ENCODE results near the gene THUMPD1.
"Not testable (repeated sequence)": the region's sequence is repeated elsewhere in the genome, so short reads cannot be mapped to it uniquely, and the experiment has no call there.

Gene THUMPD1

GRCh38 chr16:20765732-20766131 is 24.1 kb upstream of the THUMPD1 start:
- Mint-ChIP-seq H3K27ac (no peak overlapping the region), H3K9me3 (peaks cover 31% of the 10 kb centered on the region), H3K36me3 (ENCODE audit: low read depth) (peaks cover 12% of the 10 kb centered on the region), H3K27me3 (ENCODE audit: low read depth, poor library complexity) (peaks cover 3% of the 10 kb centered on the region), H3K4me3 (no peak overlapping the region), H3K4me1 (peaks cover 22% of the 10 kb centered on the region)
- TF ChIP-seq, protein P1, sequence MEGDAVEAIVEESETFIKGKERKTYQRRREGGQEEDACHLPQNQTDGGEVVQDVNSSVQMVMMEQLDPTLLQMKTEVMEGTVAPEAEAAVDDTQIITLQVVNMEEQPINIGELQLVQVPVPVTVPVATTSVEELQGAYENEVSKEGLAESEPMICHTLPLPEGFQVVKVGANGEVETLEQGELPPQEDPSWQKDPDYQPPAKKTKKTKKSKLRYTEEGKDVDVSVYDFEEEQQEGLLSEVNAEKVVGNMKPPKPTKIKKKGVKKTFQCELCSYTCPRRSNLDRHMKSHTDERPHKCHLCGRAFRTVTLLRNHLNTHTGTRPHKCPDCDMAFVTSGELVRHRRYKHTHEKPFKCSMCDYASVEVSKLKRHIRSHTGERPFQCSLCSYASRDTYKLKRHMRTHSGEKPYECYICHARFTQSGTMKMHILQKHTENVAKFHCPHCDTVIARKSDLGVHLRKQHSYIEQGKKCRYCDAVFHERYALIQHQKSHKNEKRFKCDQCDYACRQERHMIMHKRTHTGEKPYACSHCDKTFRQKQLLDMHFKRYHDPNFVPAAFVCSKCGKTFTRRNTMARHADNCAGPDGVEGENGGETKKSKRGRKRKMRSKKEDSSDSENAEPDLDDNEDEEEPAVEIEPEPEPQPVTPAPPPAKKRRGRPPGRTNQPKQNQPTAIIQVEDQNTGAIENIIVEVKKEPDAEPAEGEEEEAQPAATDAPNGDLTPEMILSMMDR (IDR thresholded peaks at IDR 0.05) = no peak
- no peak for DNase-seq

DNA sequence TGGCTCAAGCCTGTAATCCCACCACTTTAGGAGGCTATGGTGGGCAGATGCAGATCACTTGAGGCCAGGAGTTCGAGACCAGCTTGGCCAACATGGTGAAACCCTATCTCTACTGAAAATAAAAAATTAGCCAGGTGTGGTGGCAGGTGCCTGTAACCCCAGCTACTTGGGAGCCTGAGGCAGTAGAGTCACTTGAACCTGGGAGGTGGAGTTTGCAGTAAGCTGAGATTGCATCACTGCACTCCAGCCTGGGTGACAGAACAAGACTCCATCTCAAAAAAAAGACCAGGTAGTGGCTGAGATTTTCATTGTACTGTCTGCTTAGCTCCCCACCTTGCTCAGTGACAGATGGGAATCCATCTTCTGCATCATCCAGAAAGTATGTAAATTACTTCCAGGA is 22.8 kb upstream of the THUMPD1 start:
- H3K36me3 Mint-ChIP-seq (ENCODE audit: low read depth) = peaks cover 12% of the 10 kb centered on the region
- H3K9me3 Mint-ChIP-seq = peaks cover 33% of the 10 kb centered on the region
- H3K4me3 Mint-ChIP-seq; H3K27me3 Mint-ChIP-seq (ENCODE audit: low read depth, poor library complexity); DNase-seq; H3K27ac Mint-ChIP-seq: not testable (repeated sequence)
- peaks cover 28% of the 10 kb centered on the region for H3K4me1 Mint-ChIP-seq

DNA sequence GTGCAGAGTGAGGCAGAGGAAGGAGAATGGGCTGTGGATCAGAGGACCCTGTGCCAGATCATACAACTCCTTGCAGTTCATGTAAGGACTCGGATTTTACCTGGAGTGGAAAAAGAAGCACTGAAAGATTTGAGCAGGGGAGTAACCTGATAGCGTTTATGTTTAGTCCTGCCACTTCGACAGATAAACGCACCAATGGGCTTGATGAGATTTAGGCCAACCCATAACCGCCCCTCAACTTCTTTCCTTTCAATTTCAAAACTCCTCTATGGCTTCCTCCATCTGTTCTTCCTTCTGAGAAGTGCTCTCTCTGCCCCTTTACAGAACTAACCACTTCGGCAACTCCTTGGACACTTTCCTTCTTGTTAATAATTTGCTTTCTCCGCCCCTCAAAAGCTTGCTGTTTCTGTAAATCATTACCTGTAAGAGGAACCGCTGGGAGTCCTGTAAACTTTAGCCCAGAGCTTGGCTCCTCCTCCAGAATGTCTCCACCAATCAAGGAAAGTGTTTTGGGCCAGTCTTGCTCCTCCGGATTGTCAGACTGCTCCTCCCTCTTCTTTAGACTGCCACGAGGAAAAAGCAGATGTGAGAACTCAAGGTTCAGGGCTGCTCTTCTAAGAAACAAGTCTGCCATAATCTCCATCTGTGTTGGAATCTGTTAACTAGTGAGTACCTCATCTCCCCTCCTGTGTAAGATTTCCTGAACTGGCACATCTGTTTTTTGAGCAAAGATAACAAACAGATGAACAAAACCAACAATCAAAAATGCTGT is 22.0 kb upstream of the THUMPD1 start, which contains the start of gene ACSM3:
ACSM3 (plus strand) TSS at position 554 of the 772 bp plus-strand sequence. CDS start 6,021 bp downstream, outside the sequence.
- TF ChIP-seq, protein P1 (IDR thresholded peaks at IDR 0.05) = no peak
- peaks cover 37% of the 10 kb centered on the region for H3K9me3 Mint-ChIP-seq
- H3K36me3 Mint-ChIP-seq (ENCODE audit: low read depth) = peaks cover 12% of the 10 kb centered on the region
- H3K4me3 Mint-ChIP-seq = peak within 1 kb of the TSS; percentile 68
- H3K27me3 Mint-ChIP-seq (ENCODE audit: low read depth, poor library complexity) = peaks cover 6% of the 10 kb centered on the region
- DNase-seq = peak; percentile 29
- H3K4me1 Mint-ChIP-seq = peaks cover 28% of the 10 kb centered on the region
- H3K27ac Mint-ChIP-seq = peak within 1 kb of the TSS; percentile 43

DNA sequence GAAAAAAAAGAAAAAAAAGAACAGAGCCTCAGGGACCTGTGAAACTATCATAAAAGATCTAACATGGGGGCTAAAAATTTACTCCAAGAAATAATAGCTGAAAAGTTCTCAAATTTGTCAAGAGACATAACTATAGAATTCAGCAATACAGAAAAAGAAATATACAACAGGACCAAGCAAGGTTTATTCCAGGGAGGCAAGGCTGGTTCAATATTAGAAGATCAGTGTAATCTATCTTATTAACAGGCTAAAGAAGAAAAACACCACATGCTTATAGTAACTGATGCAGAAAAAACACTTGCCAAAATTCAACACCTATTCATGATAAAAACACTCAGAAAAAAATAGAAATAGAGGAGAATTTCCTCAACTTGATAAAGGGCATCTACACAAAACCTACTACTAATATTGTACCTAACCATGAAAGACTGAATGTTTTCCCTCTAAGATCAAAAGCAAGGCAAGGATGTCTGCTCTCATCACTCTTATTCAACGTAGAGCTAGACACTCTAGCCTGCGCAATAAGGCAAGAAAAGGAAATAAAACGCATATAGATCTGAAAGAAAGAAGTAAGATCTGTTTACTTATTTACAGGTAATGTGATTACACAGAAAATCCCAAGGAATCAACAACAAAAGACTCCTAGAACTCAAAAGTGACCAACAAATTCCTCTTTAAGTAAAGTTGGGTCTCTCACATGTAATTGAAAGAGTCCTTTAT is 20.9 kb upstream of the THUMPD1 start:
- TF ChIP-seq, protein P1 (IDR thresholded peaks at IDR 0.05) = no peak
- no peak for DNase-seq
- Mint-ChIP-seq H3K27me3 (ENCODE audit: low read depth, poor library complexity) (peaks cover 6% of the 10 kb centered on the region), H3K27ac (no peak overlapping the region), H3K4me1 (peaks cover 28% of the 10 kb centered on the region), H3K36me3 (ENCODE audit: low read depth) (peaks cover 12% of the 10 kb centered on the region), H3K4me3 (no peak overlapping the region), H3K9me3 (peaks cover 40% of the 10 kb centered on the region)

DNA sequence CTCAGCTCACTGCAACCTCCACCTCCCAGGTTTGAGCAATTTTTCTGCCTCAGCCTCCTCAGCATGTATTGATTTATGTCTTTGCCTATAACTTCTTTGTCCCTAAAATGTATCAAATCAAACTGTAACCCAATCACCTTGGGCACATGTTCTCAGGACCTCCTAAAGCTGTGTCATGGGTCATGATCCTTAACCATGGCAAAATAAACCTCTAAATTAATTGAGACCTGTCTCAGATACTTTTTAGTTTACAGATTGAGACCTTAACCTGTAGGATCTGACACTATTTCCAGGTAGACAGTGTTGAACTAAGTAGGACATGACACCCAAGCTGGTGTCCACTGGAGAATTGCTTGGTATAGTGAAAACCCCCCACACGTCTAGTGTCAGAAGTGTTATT is 19.6 kb upstream of the THUMPD1 start:
- Mint-ChIP-seq H3K27me3 (ENCODE audit: low read depth, poor library complexity) (peaks cover 6% of the 10 kb centered on the region), H3K4me3 (no peak overlapping the region), H3K36me3 (ENCODE audit: low read depth) (peaks cover 12% of the 10 kb centered on the region), H3K27ac (peak overlapping the region; percentile 9), H3K4me1 (peaks cover 28% of the 10 kb centered on the region), H3K9me3 (peaks cover 40% of the 10 kb centered on the region)
- TF ChIP-seq, protein P1 (IDR thresholded peaks at IDR 0.05) = no peak
- no peak for DNase-seq

GRCh38 chr16:20760346-20760745 is 18.7 kb upstream of the THUMPD1 start:
- H3K4me3 Mint-ChIP-seq = no peak overlapping the region
- peaks cover 12% of the 10 kb centered on the region for H3K36me3 Mint-ChIP-seq (ENCODE audit: low read depth)
- peaks cover 6% of the 10 kb centered on the region for H3K27me3 Mint-ChIP-seq (ENCODE audit: low read depth, poor library complexity)
- peak overlapping the region; percentile 44 for H3K27ac Mint-ChIP-seq
- H3K9me3 Mint-ChIP-seq = peaks cover 40% of the 10 kb centered on the region
- H3K4me1 Mint-ChIP-seq = peaks cover 28% of the 10 kb centered on the region
- DNase-seq = no peak
- TF ChIP-seq, protein P1 (IDR thresholded peaks at IDR 0.05) = no peak

- DNase-seq; H3K27ac Mint-ChIP-seq; H3K36me3 Mint-ChIP-seq (ENCODE audit: low read depth); H3K4me1 Mint-ChIP-seq; H3K4me3 Mint-ChIP-seq; H3K9me3 Mint-ChIP-seq: not testable (repeated sequence)
- H3K27me3 Mint-ChIP-seq (ENCODE audit: low read depth, poor library complexity) = peaks cover 19% of the 10 kb centered on the region
Observed at GRCh38 chr16:20755799-20756198, 14.2 kb upstream of the THUMPD1 start.
